Breast epithelium (tissue), 4 donors: ENCODE measurements around the gene NFAT5. TPM values are rescaled to one million over a fixed set of nuclear protein-coding genes. Genes with fewer than 3 reads are reported as not detected.
"Not testable (repeated sequence)": the region's sequence is repeated elsewhere in the genome, so short reads cannot be mapped to it uniquely, and the experiment has no call there.

Experiments used
- DNase-seq, 2 donors: peaks; one replicate each; pipeline ENCODE4 v3.0.0-alpha.2; 2019; ENCODE audit warnings: low spot score in 2 of 2
- H3K27ac ChIP-seq, 2 donors: fragments of 200-600 bp; sonication (generic) in 1 of 2; one replicate each; pipeline ENCODE4 v1.5.1; 2016 to 2019; ENCODE audit warnings: mild to moderate bottlenecking in 1 of 2
- H3K27me3 ChIP-seq, 2 donors: fragments of 200-600 bp; sonication (generic) in 1 of 2; one replicate each; pipeline versions ENCODE4 v1.5.1 to v1.6.0; 2017 to 2019; ENCODE audit warnings: control low read depth in 1 of 2, mild to moderate bottlenecking in 1 of 2
- H3K36me3 ChIP-seq: fragments of 200-600 bp; one replicate; pipeline ENCODE4 v1.5.1; 2019
- H3K4me1 ChIP-seq, 2 donors: fragments of 200-600 bp; sonication (generic); one replicate each; pipeline ENCODE4 v1.5.1; 2016 to 2019; ENCODE audit warnings: control low read depth in 1 of 2
- H3K4me3 ChIP-seq, 3 donors: fragments of 200-600 bp; sonication (generic); 1 replicate in 2 of 3; 2 replicates in 1 of 3; pipeline ENCODE4 v1.5.1; 2016 to 2019; ENCODE audit warnings: mild to moderate bottlenecking in 3 of 3, moderate library complexity in 2 of 3
- H3K9me3 ChIP-seq, 2 donors: fragments of 200-600 bp; sonication (generic) in 1 of 2; one replicate each; pipeline ENCODE4 v1.5.1; 2016 to 2019; ENCODE audit warnings: control low read depth in 1 of 2
- CTCF ChIP-seq, 3 donors: fragments of 450-650 bp; IDR thresholded peaks; one replicate each; pipeline ENCODE4 v1.5.1; 2016 to 2017; ENCODE audit warnings: antibody characterized with exemption in 3 of 3, mild to moderate bottlenecking in 3 of 3, moderate library complexity in 3 of 3
- POLR2A ChIP-seq: fragments of 450-650 bp; IDR thresholded peaks from one replicate; pipeline ENCODE4 v1.6.1; 2016; ENCODE audit warnings: antibody characterized with exemption, mild to moderate bottlenecking, moderate library complexity
- POLR2AphosphoS5 ChIP-seq, 3 donors: sonication (generic); formaldehyde crosslinking; IDR thresholded peaks; one replicate each; pipeline ENCODE4 v1.6.1; 2017; ENCODE audit warnings: antibody characterized with exemption in 3 of 3
- intact Hi-C: fragments of 100-400 bp; cut with DNase I; formaldehyde crosslinking; loops from one replicate; pipeline ENCODE4 v1.15.1; 2023; ENCODE audit warnings: low total_unique reads
- total RNA-seq, 3 donors: library from RNA; depleted of rRNA; stranded (reverse); fragments of >200 nt; gene quantifications; one replicate each; pipeline ENCODE4 v1.1.0, GENCODE V29; 2016

Gene NFAT5
- total RNA-seq, 3 donors from 2014 or later, result 57.3 to 88.3 (median 63.3) TPM

- H3K4me3 ChIP-seq, result no peak overlapping the region
- no peak overlapping the region for H3K27ac ChIP-seq
- no peaks in the 10 kb centered on the region for H3K4me1 ChIP-seq
- no peak for DNase-seq
- H3K9me3 ChIP-seq, result no peaks in the 10 kb centered on the region
- H3K27me3 ChIP-seq, result no peaks in the 10 kb centered on the region
- TF ChIP-seq POLR2AphosphoS5 (IDR thresholded peaks at IDR 0.05) (no peak), POLR2A (no peak), CTCF (IDR thresholded peaks at IDR 0.05) (no peak)
- H3K36me3 ChIP-seq, result no peaks in the 10 kb centered on the region
- intact Hi-C loops, result no loop called here
Measured at GRCh38 chr16:69559164-69559563, 6.6 kb upstream of the NFAT5 start.

GRCh38 chr16:69561367-69561766 is 4.4 kb upstream of the NFAT5 start:
- H3K9me3 ChIP-seq, intact Hi-C loops, H3K4me3 ChIP-seq, DNase-seq, H3K4me1 ChIP-seq, H3K36me3 ChIP-seq, H3K27me3 ChIP-seq, H3K27ac ChIP-seq: not testable (repeated sequence)

- DNase-seq, result no peak
- H3K36me3 ChIP-seq, result no peaks in the 10 kb centered on the region
- H3K4me3 ChIP-seq, result no peak overlapping the region
- no peak overlapping the region for H3K27ac ChIP-seq
- no peak for TF ChIP-seq POLR2AphosphoS5 (IDR thresholded peaks at IDR 0.05)
- TF ChIP-seq POLR2A, result no peak
- TF ChIP-seq CTCF (IDR thresholded peaks at IDR 0.05), result no peak
- H3K9me3 ChIP-seq, result no peaks in the 10 kb centered on the region
- no peaks in the 10 kb centered on the region for H3K27me3 ChIP-seq
- H3K4me1 ChIP-seq, result no peaks in the 10 kb centered on the region
- intact Hi-C loops, result no loop called here
Measured at GRCh38 chr16:69561901-69562300, 3.9 kb upstream of the NFAT5 start.

GRCh38 chr16:69562813-69563212 is 3.0 kb upstream of the NFAT5 start:
- Histone ChIP-seq H3K27me3 (no peaks in the 10 kb centered on the region), H3K27ac (no peak overlapping the region), H3K4me3 (no peak overlapping the region), H3K4me1 (peaks cover 0 to 2% of the 10 kb centered on the region in 2 donors), H3K36me3 (no peaks in the 10 kb centered on the region), H3K9me3 (no peaks in the 10 kb centered on the region)
- DNase-seq, result no peak
- intact Hi-C loops, result no loop called here
- no peak for TF ChIP-seq CTCF (IDR thresholded peaks at IDR 0.05)
- TF ChIP-seq POLR2A, result no peak
- TF ChIP-seq POLR2AphosphoS5 (IDR thresholded peaks at IDR 0.05), result no peak

- H3K4me3 ChIP-seq, result peak overlapping the region in 2 of 3 donors; percentile 89 to 99
- no peaks in the 10 kb centered on the region for H3K36me3 ChIP-seq
- H3K27ac ChIP-seq, result peak overlapping the region; percentile 45 to 100
- intact Hi-C loops, result no loop called here
- H3K4me1 ChIP-seq, result peaks cover 0 to 4% of the 10 kb centered on the region in 2 donors
- H3K9me3 ChIP-seq, result no peaks in the 10 kb centered on the region
- no peak for TF ChIP-seq POLR2A
- H3K27me3 ChIP-seq, result no peaks in the 10 kb centered on the region
- DNase-seq, result no peak
Measured at GRCh38 chr16:69563605-69564580, 1.9 kb upstream of the NFAT5 start.

- H3K27ac ChIP-seq, result peak overlapping the region; percentile 99 to 100
- peak overlapping the region; percentile 89 to 99 (median 98) for H3K4me3 ChIP-seq
- H3K4me1 ChIP-seq, result peaks cover 0 to 7% of the 10 kb centered on the region in 2 donors
- DNase-seq, result no peak
- no peak for TF ChIP-seq POLR2AphosphoS5 (IDR thresholded peaks at IDR 0.05)
- TF ChIP-seq POLR2A, result no peak
- TF ChIP-seq CTCF (IDR thresholded peaks at IDR 0.05), result no peak
- intact Hi-C loops, result no loop called here
- no peaks in the 10 kb centered on the region for H3K36me3 ChIP-seq
- no peaks in the 10 kb centered on the region for H3K9me3 ChIP-seq
- H3K27me3 ChIP-seq, result no peaks in the 10 kb centered on the region
Measured at GRCh38 chr16:69564845-69565670, 708 bp upstream of the NFAT5 start.
